Measurements from ENCODE around the gene CRTC3. TPM values are rescaled to one million over a fixed set of nuclear protein-coding genes. Genes with fewer than 3 reads are reported as not detected.

CRTC3 gene
- total and polyA plus RNA-seq, 11 donors: 12.0 to 42.2 (median 24.0) TPM

DNA sequence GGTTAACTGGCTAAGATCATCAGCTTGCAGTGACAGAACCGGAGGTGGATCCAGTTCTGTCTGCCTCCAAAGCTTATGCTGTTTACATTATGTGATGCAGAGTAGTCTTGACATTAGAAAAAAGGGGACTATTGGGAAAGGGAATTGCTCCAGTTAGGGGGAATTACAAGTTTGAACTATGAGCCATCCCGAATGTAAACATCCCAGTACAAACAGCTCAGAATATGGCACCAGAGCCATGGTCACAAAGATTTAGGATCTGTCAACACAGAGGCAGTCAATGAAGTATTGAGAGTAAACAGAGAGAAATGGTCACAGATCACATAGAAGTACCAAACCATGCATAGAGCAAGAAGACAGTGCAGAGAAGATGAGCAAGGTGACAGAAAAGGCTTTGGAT lies 39.8 kb upstream of the CRTC3 start:
- no peak overlapping the region for H3K27ac ChIP-seq
- H3K4me3 ChIP-seq: no peak overlapping the region
- no peaks in the 10 kb centered on the region for H3K4me1 ChIP-seq
- intact Hi-C loops (cut with DNase I): loop anchor here in 1 of 10 donors (10.0 kb wide), 1 partner anchor 395 kb away; the partner anchor contains the start of gene FES
- H3K36me3 ChIP-seq: peaks cover 4 to 100% (median 100%) of the 10 kb centered on the region in 9 donors
- WGBS, 4 donors: 88 to 98% (median 97%) methylated on average over 2 of the region's 2 CpGs
- no peaks in the 10 kb centered on the region for H3K27me3 ChIP-seq
- TF ChIP-seq CTCF (IDR thresholded peaks at IDR 0.05) (no peak), POLR2A (IDR thresholded peaks at IDR 0.05) (no peak)
- no peak for DNase-seq
- no peaks in the 10 kb centered on the region for H3K9me3 ChIP-seq
- no peak for ATAC-seq

GRCh38 chr15:90493647-90494046 lies 36.1 kb upstream of the CRTC3 start:
- peaks cover 0 to 14% (median 6%) of the 10 kb centered on the region in 12 donors for H3K4me1 ChIP-seq
- intact Hi-C loops (cut with DNase I): loop anchor here in 1 of 10 donors (10.0 kb wide), 1 partner anchor 391 kb away; the partner anchor contains the start of gene FES
- no peaks in the 10 kb centered on the region for H3K27me3 ChIP-seq
- H3K4me3 ChIP-seq: no peak overlapping the region
- TF ChIP-seq POLR2A (IDR thresholded peaks at IDR 0.05): no peak
- TF ChIP-seq CTCF (IDR thresholded peaks at IDR 0.05): no peak
- H3K27ac ChIP-seq: no peak overlapping the region
- H3K36me3 ChIP-seq: peaks cover 2 to 100% (median 100%) of the 10 kb centered on the region in 9 donors
- no peak for ATAC-seq
- DNase-seq: no peak
- no peaks in the 10 kb centered on the region for H3K9me3 ChIP-seq

DNA sequence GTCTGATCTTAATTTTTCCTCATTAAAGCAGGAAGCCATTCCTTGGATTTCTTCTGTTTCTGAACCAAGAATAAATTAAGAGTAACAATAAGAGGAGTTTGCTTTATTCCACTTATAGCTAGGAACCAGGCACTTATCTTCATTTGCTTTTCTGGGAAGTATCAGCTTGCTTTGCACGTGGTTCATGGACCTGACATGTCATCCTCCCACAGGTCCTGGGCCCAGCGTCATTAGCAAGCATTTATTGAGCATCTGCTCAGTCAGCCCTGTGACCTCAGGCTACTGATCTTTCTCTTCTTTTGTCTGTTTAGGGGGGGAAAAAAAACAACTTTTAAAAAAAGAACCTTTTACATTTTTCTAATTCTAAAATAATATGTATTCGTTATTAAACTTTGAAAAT lies 34.7 kb upstream of the CRTC3 start:
- Histone ChIP-seq H3K27ac (no peak overlapping the region), H3K4me1 (peaks cover 0 to 14% (median 6%) of the 10 kb centered on the region in 12 donors), H3K36me3 (peaks cover 2 to 100% (median 100%) of the 10 kb centered on the region in 9 donors), H3K27me3 (no peaks in the 10 kb centered on the region), H3K9me3 (no peaks in the 10 kb centered on the region), H3K4me3 (no peak overlapping the region)
- no peak for TF ChIP-seq CTCF (IDR thresholded peaks at IDR 0.05)
- no peak for TF ChIP-seq POLR2A (IDR thresholded peaks at IDR 0.05)
- ATAC-seq: no peak
- WGBS, 4 donors: 50 to 61% (median 58%) methylated on average over 3 of the region's 3 CpGs
- intact Hi-C loops (cut with DNase I): loop anchor here in 1 of 10 donors (10.0 kb wide), 1 partner anchor 390 kb away; the partner anchor contains the start of gene FES
- DNase-seq: no peak

GRCh38 chr15:90496791-90497190 lies 32.9 kb upstream of the CRTC3 start:
- Histone ChIP-seq H3K36me3 (peaks cover 2 to 100% (median 100%) of the 10 kb centered on the region in 9 donors), H3K27ac (no peak overlapping the region), H3K27me3 (no peaks in the 10 kb centered on the region), H3K4me1 (peaks cover 0 to 14% (median 6%) of the 10 kb centered on the region in 12 donors), H3K4me3 (no peak overlapping the region), H3K9me3 (no peaks in the 10 kb centered on the region)
- WGBS, 4 donors: 26 to 34% (median 31%) methylated on average over 3 of the region's 3 CpGs
- DNase-seq (no peak), ATAC-seq (peak; percentile 32 to 86 (median 73))
- TF ChIP-seq POLR2A (IDR thresholded peaks at IDR 0.05) (no peak), CTCF (IDR thresholded peaks at IDR 0.05) (no peak)
- intact Hi-C loops (cut with DNase I): loop anchor here in 1 of 10 donors (10.0 kb wide), 1 partner anchor 388 kb away; the partner anchor contains the start of gene FES
